GM19468 (cell line): Measurements from ENCODE around the gene LSM12.

Experiments used
- ATAC-seq: cut with Tn5 transposase; IDR thresholded peaks from one replicate; pipeline ENCODE4 v1.9.1; 2021; ENCODE audit warnings: mild to moderate bottlenecking, moderate library complexity, moderate number of reproducible peaks; ENCODE audit not compliant: unreplicated experiment; ENCODE audit errors: extremely low read depth

Gene LSM12

GRCh38 chr17:44097110-44097958, 30.9 kb upstream of the LSM12 start:
- no peak for ATAC-seq

GRCh38 chr17:44095647-44096496, 29.4 kb upstream of the LSM12 start:
- ATAC-seq: no peak

GRCh38 chr17:44095388-44095646, 28.8 kb upstream of the LSM12 start:
- no peak for ATAC-seq

GRCh38 chr17:44094701-44095387, 28.4 kb upstream of the LSM12 start:
- ATAC-seq: no peak

- no peak for ATAC-seq
Measured at GRCh38 chr17:44093231-44093900, 26.9 kb upstream of the LSM12 start.

GRCh38 chr17:44092051-44092450, 25.6 kb upstream of the LSM12 start:
- no peak for ATAC-seq

GRCh38 chr17:44091200-44091997, 24.9 kb upstream of the LSM12 start:
- no peak for ATAC-seq

- no peak for ATAC-seq
Measured at GRCh38 chr17:44088254-44088653, 21.8 kb upstream of the LSM12 start.

- no peak for ATAC-seq
Measured at GRCh38 chr17:44087319-44087718, 20.8 kb upstream of the LSM12 start.

GRCh38 chr17:44086364-44087311, 20.2 kb upstream of the LSM12 start:
- no peak for ATAC-seq

- ATAC-seq: no peak
Measured at GRCh38 chr17:44085908-44086307, 19.4 kb upstream of the LSM12 start.

- ATAC-seq: no peak
Measured at GRCh38 chr17:44084921-44085320, 18.4 kb upstream of the LSM12 start.

GRCh38 chr17:44084131-44084538, 17.7 kb upstream of the LSM12 start:
- ATAC-seq: no peak

GRCh38 chr17:44083250-44083849, 16.9 kb upstream of the LSM12 start:
- ATAC-seq: no peak

GRCh38 chr17:44082256-44082927, 15.9 kb upstream of the LSM12 start:
- no peak for ATAC-seq

GRCh38 chr17:44081681-44082080, 15.2 kb upstream of the LSM12 start:
- no peak for ATAC-seq
